Endothelial cell of umbilical vein (primary cell): ENCODE results near the gene MAST4. TPM values are rescaled to one million over a fixed set of nuclear protein-coding genes. Genes with fewer than 3 reads are reported as not detected.

ENCODE experiments used
- BruUV-seq: library from RNA; stranded (reverse); fragments of 400-500 nt; replicated peaks from 2 replicates; lab custom pipeline; 2021; lab: Mats Ljungman, UMichigan
- CTCF ChIA-PET: fragments of 300-600, 350-600 bp; sonication (Branson Sonifier 250); formaldehyde crosslinking; loops from one replicate; lab custom pipeline; 2021; ENCODE audit warnings: antibody characterized with exemption, inconsistent platforms; lab: Charles Lee
- POLR2A ChIA-PET: fragments of 300-600, 350-600 bp; sonication (Branson Sonifier 250); formaldehyde crosslinking; loops from one replicate; lab custom pipeline; 2021; ENCODE audit warnings: antibody characterized with exemption, inconsistent platforms; lab: Charles Lee
- DNase-seq: peaks from one replicate; pipeline ENCODE4 v3.0.0-alpha.2; 2011; ENCODE audit warnings: low read depth, low spot score
- FAIRE-seq: peaks from 2 replicates; lab custom pipeline; 2011; peaks lifted over from hg19 to GRCh38; lab: Jason Lieb, UNC
- H2AFZ ChIP-seq: 2 replicates; pipeline ENCODE4 v1.6.0; 2012; ENCODE audit warnings: low read depth, low read length, control low read depth, inconsistent platforms
- H3K27ac ChIP-seq: 2 replicates; pipeline ENCODE4 v1.5.1; 2011; ENCODE audit warnings: low read depth, mild to moderate bottlenecking, control low read depth, low read length, moderate library complexity; ENCODE audit not compliant: insufficient read depth
- H3K27me3 ChIP-seq, 2 experiments: 2 replicates each; pipeline versions ENCODE4 v1.6.0 to v1.6.1; 2011; ENCODE audit warnings: low read length in 2 of 2, mixed read lengths in 1 of 2; ENCODE audit not compliant: control insufficient read depth in 2 of 2, insufficient read depth in 2 of 2
- H3K36me3 ChIP-seq, 2 experiments: 2 replicates in 1 of 2; 3 replicates in 1 of 2; pipeline ENCODE4 v1.5.1; 2011; ENCODE audit warnings: low read length in 2 of 2, mild to moderate bottlenecking in 1 of 2, moderate library complexity in 1 of 2; ENCODE audit not compliant: control insufficient read depth in 2 of 2, insufficient read depth in 2 of 2; ENCODE audit errors: extremely low read depth in 1 of 2
- H3K4me1 ChIP-seq: 3 replicates; pipeline ENCODE4 v1.5.1; 2011; ENCODE audit warnings: mild to moderate bottlenecking, low read length; ENCODE audit not compliant: control insufficient read depth, insufficient read depth; ENCODE audit errors: extremely low read depth
- H3K4me2 ChIP-seq: 2 replicates; pipeline ENCODE4 v1.6.1; 2011; ENCODE audit warnings: low read length, control low read depth, mixed read lengths; ENCODE audit not compliant: insufficient read depth
- H3K4me3 ChIP-seq, 3 experiments: fragments of 200-600 bp in 1 of 3; sonication (generic), shearing (Covaris generic) in 1 of 3; replicated peaks in 1 of 3; 2 replicates each; pipeline ENCODE4 v1.5.1; 2011 to 2016; ENCODE audit warnings: control low read depth in 3 of 3, low read length in 3 of 3, mild to moderate bottlenecking in 2 of 3, inconsistent platforms in 1 of 3, low read depth in 1 of 3, moderate library complexity in 1 of 3; ENCODE audit not compliant: insufficient read depth in 1 of 3
- H3K79me2 ChIP-seq: 2 replicates; pipeline ENCODE4 v1.6.0; 2012; ENCODE audit warnings: low read length, inconsistent platforms; ENCODE audit not compliant: control insufficient read depth, insufficient read depth
- H3K9ac ChIP-seq: replicated peaks from 2 replicates; pipeline ENCODE3; 2011; ENCODE audit warnings: low read length, control low read depth; ENCODE audit not compliant: insufficient read depth; ENCODE audit errors: extremely low read depth
- H3K9me1 ChIP-seq: replicated peaks from 3 replicates; pipeline ENCODE4 v1.6.0; 2011; ENCODE audit warnings: mild to moderate bottlenecking, low read length; ENCODE audit not compliant: control insufficient read depth, insufficient read depth; ENCODE audit errors: extremely low read depth
- H3K9me3 ChIP-seq: replicated peaks from 2 replicates; pipeline ENCODE4 v1.5.1; 2012; ENCODE audit warnings: low read length, inconsistent platforms; ENCODE audit not compliant: control insufficient read depth, insufficient read depth
- H4K20me1 ChIP-seq: replicated peaks from 2 replicates; pipeline ENCODE3; 2011; ENCODE audit warnings: mild to moderate bottlenecking, low read length; ENCODE audit not compliant: control insufficient read depth, insufficient read depth; ENCODE audit errors: extremely low read depth
- EZH2 ChIP-seq: IDR thresholded peaks from 2 replicates; pipeline ENCODE4 v1.6.1; 2012; ENCODE audit warnings: borderline replicate concordance, low read depth, mild to moderate bottlenecking, moderate library complexity, low read length, inconsistent platforms; ENCODE audit not compliant: severe bottlenecking
- FOS ChIP-seq: IDR thresholded peaks from 2 replicates; pipeline ENCODE4 v1.6.1; 2011; ENCODE audit warnings: mild to moderate bottlenecking, low read length, moderate library complexity, borderline replicate concordance; ENCODE audit not compliant: insufficient read depth
- GATA2 ChIP-seq: IDR thresholded peaks from 2 replicates; pipeline ENCODE4 v1.7.0; 2011; ENCODE audit warnings: low read depth, mild to moderate bottlenecking, moderate library complexity, mixed read lengths, low read length; ENCODE audit not compliant: insufficient read length, insufficient read depth
- JUN ChIP-seq: IDR thresholded peaks from 2 replicates; pipeline ENCODE4 v1.6.1; 2011; ENCODE audit warnings: borderline replicate concordance, low read depth; ENCODE audit not compliant: insufficient read length, insufficient read depth
- MYC ChIP-seq: IDR thresholded peaks from one replicate; pipeline ENCODE4 v1.6.1; 2011; ENCODE audit warnings: mild to moderate bottlenecking, low read depth, low read length
- POLR2A ChIP-seq: IDR thresholded peaks from 2 replicates; pipeline ENCODE4 v1.6.1; 2012; ENCODE audit warnings: low read depth, mild to moderate bottlenecking, control low read depth, low read length
- POLR2AphosphoS5 ChIP-seq: IDR thresholded peaks from 2 replicates; pipeline ENCODE4 v1.6.1; 2012; ENCODE audit warnings: low read depth, mild to moderate bottlenecking, control low read depth, low read length, moderate library complexity; ENCODE audit not compliant: insufficient read depth
- dilution Hi-C: fragments of 300-500 bp; cut with MboI; formaldehyde crosslinking; loops from one replicate; pipeline ENCODE4 v1.15.0; 2019; ENCODE audit warnings: low sequenced_read_pairs; ENCODE audit not compliant: extremely low pct_ligation_motif_present
- intact Hi-C: fragments of 100-400 bp; cut with micrococcal nuclease; formaldehyde crosslinking; loops from one replicate; pipeline ENCODE4 v1.10.0; 2022
- polyA plus RNA-seq, 4 experiments: library from polyadenylated mRNA; depleted of rRNA in 3 of 4; stranded (reverse) in 3 of 4; unstranded in 1 of 4; fragments of >200 nt; gene quantifications; 2 replicates each; pipeline versions ENCODE4 v1.2.1 to v1.2.3, GENCODE V29; 2011 to 2012; ENCODE audit warnings: missing spikeins in 1 of 4
- total RNA-seq: library from RNA; stranded (reverse); gene quantifications from 2 replicates; pipeline ENCODE4 v1.2.3, GENCODE V29; 2021
- TF ChIP-seq, protein P1 (sequence below), 2 donors: IDR thresholded peaks; 1 replicate in 1 of 2; 2 replicates in 1 of 2; pipeline ENCODE4 v1.5.1; 2011; ENCODE audit warnings: low read length in 2 of 2, mild to moderate bottlenecking in 2 of 2, moderate library complexity in 2 of 2, control low read depth in 1 of 2, inconsistent platforms in 1 of 2, low read depth in 1 of 2; ENCODE audit not compliant: insufficient read depth in 1 of 2; ENCODE audit errors: extremely low read depth in 1 of 2
- TF ChIP-seq, protein P2 (sequence below): IDR thresholded peaks from 2 replicates; pipeline ENCODE4 v1.6.1; 2011; ENCODE audit not compliant: insufficient read depth, insufficient read length

MAST4 gene
- total and polyA plus RNA-seq, 2 donors (not counting 3 experiments of a cell fraction or from before 2014, with no cell fraction given), result 40.2 to 116 TPM

DNA sequence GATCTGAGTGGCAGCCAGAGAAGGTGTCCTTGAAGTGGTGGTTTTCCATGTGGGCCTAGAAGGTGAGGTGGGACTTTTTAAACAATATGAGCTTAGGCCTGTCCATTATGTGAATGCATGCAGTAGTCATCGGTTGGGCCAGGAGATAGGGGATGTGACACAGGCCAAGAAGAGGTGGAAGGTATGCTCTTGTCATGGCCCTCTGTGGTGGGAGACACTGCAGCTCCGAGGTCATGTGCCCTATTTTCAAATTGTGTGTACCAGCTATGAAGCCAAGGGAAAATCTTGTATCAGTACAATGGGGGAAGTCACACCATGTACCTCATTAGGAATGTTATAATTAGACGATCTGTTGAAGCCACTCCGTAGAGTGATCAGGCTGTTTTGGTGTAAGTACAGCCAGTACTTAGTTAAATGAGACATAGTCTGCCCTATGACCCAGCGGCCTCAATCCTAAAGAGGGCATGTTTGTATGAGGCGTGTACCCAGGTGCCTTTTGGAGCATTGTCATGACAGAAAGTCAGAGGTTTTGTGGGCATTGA lies 280.1 kb downstream of the MAST4 start:
- dilution Hi-C loops (no loop called here), intact Hi-C loops (no loop called here)
- no TSS peak for BruUV-seq
- ChIA-PET CTCF (no interaction called here), POLR2A (interaction anchor here (1.4 kb wide), 1 partner anchor 11 kb away, joined by 4 read pairs; no protein-coding TSS in a partner anchor)
- no peaks in the 10 kb centered on the region for H3K9me3 ChIP-seq
- no peak overlapping the region for H2AFZ ChIP-seq
- FAIRE-seq (no peak), DNase-seq (no peak)
- peaks cover 0 to 4% of the 10 kb centered on the region in 2 experiments for H3K36me3 ChIP-seq
- no peaks in the 10 kb centered on the region for H3K79me2 ChIP-seq
- no peak overlapping the region for H3K27ac ChIP-seq
- H3K27me3 ChIP-seq, result no peaks in the 10 kb centered on the region
- no peak overlapping the region for H3K9ac ChIP-seq
- no peak overlapping the region for H3K4me2 ChIP-seq
- H3K4me1 ChIP-seq, result peaks cover 16% of the 10 kb centered on the region
- no peaks in the 10 kb centered on the region for H3K9me1 ChIP-seq
- peaks cover 9% of the 10 kb centered on the region for H4K20me1 ChIP-seq
- TF ChIP-seq EZH2 (no peak), POLR2A (no peak), GATA2 (no peak), POLR2AphosphoS5 (no peak), FOS (no peak), JUN (no peak), MYC (no peak)
- TF ChIP-seq, protein P1, sequence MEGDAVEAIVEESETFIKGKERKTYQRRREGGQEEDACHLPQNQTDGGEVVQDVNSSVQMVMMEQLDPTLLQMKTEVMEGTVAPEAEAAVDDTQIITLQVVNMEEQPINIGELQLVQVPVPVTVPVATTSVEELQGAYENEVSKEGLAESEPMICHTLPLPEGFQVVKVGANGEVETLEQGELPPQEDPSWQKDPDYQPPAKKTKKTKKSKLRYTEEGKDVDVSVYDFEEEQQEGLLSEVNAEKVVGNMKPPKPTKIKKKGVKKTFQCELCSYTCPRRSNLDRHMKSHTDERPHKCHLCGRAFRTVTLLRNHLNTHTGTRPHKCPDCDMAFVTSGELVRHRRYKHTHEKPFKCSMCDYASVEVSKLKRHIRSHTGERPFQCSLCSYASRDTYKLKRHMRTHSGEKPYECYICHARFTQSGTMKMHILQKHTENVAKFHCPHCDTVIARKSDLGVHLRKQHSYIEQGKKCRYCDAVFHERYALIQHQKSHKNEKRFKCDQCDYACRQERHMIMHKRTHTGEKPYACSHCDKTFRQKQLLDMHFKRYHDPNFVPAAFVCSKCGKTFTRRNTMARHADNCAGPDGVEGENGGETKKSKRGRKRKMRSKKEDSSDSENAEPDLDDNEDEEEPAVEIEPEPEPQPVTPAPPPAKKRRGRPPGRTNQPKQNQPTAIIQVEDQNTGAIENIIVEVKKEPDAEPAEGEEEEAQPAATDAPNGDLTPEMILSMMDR (IDR thresholded peaks at IDR 0.05; ENCODE audit: extremely low read depth in 1 of 2, insufficient read depth in 1 of 2, low read depth in 1 of 2, low read length in 2 of 2), result no peak
- TF ChIP-seq, protein P2, sequence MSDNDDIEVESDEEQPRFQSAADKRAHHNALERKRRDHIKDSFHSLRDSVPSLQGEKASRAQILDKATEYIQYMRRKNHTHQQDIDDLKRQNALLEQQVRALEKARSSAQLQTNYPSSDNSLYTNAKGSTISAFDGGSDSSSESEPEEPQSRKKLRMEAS, result no peak
- no peak overlapping the region for H3K4me3 ChIP-seq
